ENCODE measurements around the gene TEAD1.
A peak's percentile ranks its signal among the peaks of the same experiment; 100 is the strongest.

TEAD1 gene

DNA sequence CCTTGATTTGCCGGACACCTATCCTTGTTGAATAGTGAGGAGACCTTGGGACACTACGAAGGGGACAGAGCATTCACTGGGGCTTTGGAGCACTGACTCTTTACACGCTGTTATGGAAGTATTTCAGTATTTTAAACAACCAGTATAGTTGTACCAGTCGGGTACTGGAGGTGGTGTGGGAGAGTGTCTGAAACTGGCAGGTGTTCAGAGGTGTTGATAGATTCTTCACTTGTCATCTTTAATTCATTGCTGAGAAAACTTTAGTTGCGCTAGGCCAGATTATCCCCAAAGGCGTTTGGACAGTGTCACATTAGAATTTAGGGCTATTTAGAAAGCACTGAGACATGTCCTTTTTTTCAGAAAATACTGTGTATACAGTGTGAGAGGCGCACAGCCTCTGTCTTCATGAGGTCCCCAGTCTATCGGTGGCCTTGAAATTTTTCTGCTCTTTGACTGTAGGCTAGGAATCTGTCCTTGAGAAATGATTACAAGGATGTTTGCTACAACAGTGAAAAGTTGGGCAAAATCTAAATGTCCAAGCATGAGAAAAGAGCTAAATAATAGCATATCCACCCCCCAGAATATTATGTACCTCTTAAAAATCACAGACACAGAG is 69.7 kb downstream of the TEAD1 start:
- Histone ChIP-seq H3K4me1 (ENCODE audit: insufficient read depth, poor library complexity, severe bottlenecking) (peaks cover 32% of the 10 kb centered on the region), H3K27me3 (ENCODE audit: insufficient read depth, poor library complexity, severe bottlenecking) (no peaks in the 10 kb centered on the region), H3K9me3 (ENCODE audit: severe bottlenecking) (no peaks in the 10 kb centered on the region), H3K36me3 (ENCODE audit: low read depth) (peaks cover 6% of the 10 kb centered on the region; the same call in 1 of the 2 replicates), H3K4me3 (ENCODE audit: severe bottlenecking) (no peak overlapping the region), H3K27ac (ENCODE audit: poor library complexity, severe bottlenecking) (no peak overlapping the region)
- TF ChIP-seq, protein P1, sequence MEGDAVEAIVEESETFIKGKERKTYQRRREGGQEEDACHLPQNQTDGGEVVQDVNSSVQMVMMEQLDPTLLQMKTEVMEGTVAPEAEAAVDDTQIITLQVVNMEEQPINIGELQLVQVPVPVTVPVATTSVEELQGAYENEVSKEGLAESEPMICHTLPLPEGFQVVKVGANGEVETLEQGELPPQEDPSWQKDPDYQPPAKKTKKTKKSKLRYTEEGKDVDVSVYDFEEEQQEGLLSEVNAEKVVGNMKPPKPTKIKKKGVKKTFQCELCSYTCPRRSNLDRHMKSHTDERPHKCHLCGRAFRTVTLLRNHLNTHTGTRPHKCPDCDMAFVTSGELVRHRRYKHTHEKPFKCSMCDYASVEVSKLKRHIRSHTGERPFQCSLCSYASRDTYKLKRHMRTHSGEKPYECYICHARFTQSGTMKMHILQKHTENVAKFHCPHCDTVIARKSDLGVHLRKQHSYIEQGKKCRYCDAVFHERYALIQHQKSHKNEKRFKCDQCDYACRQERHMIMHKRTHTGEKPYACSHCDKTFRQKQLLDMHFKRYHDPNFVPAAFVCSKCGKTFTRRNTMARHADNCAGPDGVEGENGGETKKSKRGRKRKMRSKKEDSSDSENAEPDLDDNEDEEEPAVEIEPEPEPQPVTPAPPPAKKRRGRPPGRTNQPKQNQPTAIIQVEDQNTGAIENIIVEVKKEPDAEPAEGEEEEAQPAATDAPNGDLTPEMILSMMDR (IDR thresholded peaks at IDR 0.05; ENCODE audit: poor library complexity, severe bottlenecking) = no peak
- ATAC-seq (ENCODE audit: low read depth) = no peak
- DNase-seq (ENCODE audit: low spot score) = no peak

DNA sequence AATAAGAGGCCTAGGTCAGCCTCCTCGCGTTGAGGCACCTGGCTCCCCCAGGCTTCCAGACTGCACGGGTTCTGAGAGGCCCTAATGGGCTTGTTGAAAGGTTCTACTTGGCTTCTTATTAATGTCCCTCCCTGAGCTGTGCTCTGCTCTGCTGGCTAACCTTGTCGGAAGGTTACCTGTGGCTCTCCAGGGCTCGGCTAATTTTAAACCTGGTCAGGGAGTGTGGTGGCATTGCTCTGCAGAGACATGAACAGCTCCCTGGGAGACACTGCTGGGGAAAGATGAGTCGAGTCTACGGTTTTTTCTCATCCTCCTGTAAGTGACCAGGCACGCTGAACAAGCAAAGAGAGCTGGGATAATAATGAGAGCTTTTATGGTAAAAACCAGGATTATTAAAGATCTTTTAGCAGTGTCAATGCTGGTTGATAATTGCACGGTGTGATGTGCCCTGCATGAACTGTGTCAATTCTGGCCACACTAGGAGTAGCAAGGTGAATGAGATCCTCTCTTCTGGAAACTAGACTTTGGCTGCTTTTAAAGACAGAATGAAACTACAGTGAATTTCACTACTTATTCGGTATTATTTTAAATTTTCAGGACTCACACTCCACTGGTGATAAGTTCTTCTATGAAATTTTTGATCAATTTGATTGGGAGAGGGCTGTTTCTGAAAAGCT is 70.7 kb downstream of the TEAD1 start:
- TF ChIP-seq, protein P1 (IDR thresholded peaks at IDR 0.05; ENCODE audit: poor library complexity, severe bottlenecking) = no peak

DNA sequence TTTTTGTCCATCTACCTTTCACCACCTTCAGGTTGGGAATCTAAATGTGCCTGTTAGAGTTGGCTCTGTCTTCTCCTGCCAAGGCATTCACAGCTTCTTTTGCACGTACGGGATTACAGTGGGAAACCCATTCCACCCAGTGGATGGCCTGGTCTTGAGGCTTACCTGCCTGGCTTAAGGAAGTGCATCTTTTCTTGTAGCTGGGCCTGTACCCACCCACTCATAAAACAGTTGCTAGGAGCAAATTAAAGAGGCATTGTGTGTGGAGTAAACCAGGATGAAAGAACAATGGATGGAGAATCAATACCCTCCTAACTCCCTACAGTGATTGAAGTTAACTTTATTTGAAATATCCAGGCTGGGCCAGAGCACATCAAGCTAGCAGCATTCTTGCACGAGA is 71.6 kb downstream of the TEAD1 start:
- Histone ChIP-seq H3K27ac (ENCODE audit: poor library complexity, severe bottlenecking) (peak overlapping the region; percentile 45), H3K9me3 (ENCODE audit: severe bottlenecking) (no peaks in the 10 kb centered on the region), H3K4me3 (ENCODE audit: severe bottlenecking) (no peak overlapping the region), H3K36me3 (ENCODE audit: low read depth) (no peaks in the 10 kb centered on the region), H3K27me3 (ENCODE audit: insufficient read depth, poor library complexity, severe bottlenecking) (no peaks in the 10 kb centered on the region), H3K4me1 (ENCODE audit: insufficient read depth, poor library complexity, severe bottlenecking) (peaks cover 45% of the 10 kb centered on the region)
- TF ChIP-seq, protein P1 (IDR thresholded peaks at IDR 0.05; ENCODE audit: poor library complexity, severe bottlenecking) = no peak
- ATAC-seq (ENCODE audit: low read depth) (no peak), DNase-seq (ENCODE audit: low spot score) (no peak)

More for the DNA sequence above, 70.7 kb downstream of the TEAD1 start:
- Histone ChIP-seq H3K4me1 (ENCODE audit: insufficient read depth, poor library complexity, severe bottlenecking) (peaks cover 43% of the 10 kb centered on the region), H3K4me3 (ENCODE audit: severe bottlenecking) (no peak overlapping the region), H3K9me3 (ENCODE audit: severe bottlenecking) (no peaks in the 10 kb centered on the region), H3K27ac (ENCODE audit: poor library complexity, severe bottlenecking) (peak overlapping the region; percentile 45), H3K27me3 (ENCODE audit: insufficient read depth, poor library complexity, severe bottlenecking) (no peaks in the 10 kb centered on the region), H3K36me3 (ENCODE audit: low read depth) (no peaks in the 10 kb centered on the region)
- DNase-seq (ENCODE audit: low spot score) (no peak), ATAC-seq (ENCODE audit: low read depth) (no peak)

DNA sequence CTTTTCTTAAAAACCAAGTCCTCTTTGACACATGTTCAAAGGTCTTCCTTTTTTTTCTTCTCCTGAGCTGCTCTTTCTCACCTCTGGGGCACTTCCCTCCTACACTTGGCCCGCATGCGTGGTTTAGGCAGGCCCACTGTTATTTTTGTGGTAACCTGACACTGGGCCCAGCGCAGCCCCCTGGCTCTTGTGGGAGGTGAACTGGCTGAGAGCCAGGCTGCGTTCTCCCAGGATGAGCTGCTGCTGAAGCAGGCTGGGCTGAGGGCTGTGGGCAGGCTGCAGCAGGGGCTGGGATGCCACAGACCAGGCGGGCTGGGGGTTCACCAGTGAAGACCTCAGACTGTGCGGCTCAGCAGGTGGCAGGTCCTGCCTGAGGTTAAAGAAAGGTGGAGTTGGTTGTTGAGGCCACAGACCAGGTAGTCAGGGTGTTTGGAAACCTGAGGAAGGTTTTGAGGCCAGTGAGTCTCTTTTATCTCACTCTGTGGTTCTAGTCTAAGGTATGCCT is 72.4 kb downstream of the TEAD1 start:
- Histone ChIP-seq H3K9me3 (ENCODE audit: severe bottlenecking) (no peaks in the 10 kb centered on the region), H3K36me3 (ENCODE audit: low read depth) (no peaks in the 10 kb centered on the region), H3K27ac (ENCODE audit: poor library complexity, severe bottlenecking) (peak overlapping the region; percentile 45), H3K27me3 (ENCODE audit: insufficient read depth, poor library complexity, severe bottlenecking) (no peaks in the 10 kb centered on the region), H3K4me3 (ENCODE audit: severe bottlenecking) (no peak overlapping the region), H3K4me1 (ENCODE audit: insufficient read depth, poor library complexity, severe bottlenecking) (peaks cover 48% of the 10 kb centered on the region)
- ATAC-seq (ENCODE audit: low read depth) (peak; percentile 95), DNase-seq (ENCODE audit: low spot score) (peak; percentile 94)
- TF ChIP-seq, protein P1 (IDR thresholded peaks at IDR 0.05; ENCODE audit: poor library complexity, severe bottlenecking) = no peak

DNA sequence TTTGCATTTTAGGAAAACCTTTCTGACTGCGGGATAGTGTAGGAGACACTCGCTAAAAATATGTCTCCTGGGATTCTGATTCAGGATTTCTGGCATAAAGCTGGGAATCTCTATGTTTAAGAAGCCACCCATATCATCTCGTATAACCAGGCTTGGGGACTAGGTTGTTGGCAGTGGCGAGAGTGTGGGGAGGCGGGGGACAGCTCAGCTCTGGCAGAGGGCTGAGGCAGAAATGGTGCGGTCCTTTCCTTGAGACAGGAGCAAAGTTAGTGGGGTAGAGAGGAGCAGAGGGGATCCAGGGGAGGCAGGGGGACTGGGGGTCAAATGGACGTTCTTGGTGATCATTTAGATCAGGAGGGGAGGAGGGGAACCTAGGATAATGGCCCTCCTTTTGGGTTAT is 74.3 kb downstream of the TEAD1 start:
- Histone ChIP-seq H3K27me3 (ENCODE audit: insufficient read depth, poor library complexity, severe bottlenecking) (no peaks in the 10 kb centered on the region), H3K4me1 (ENCODE audit: insufficient read depth, poor library complexity, severe bottlenecking) (peaks cover 55% of the 10 kb centered on the region), H3K4me3 (ENCODE audit: severe bottlenecking) (no peak overlapping the region), H3K27ac (ENCODE audit: poor library complexity, severe bottlenecking) (no peak overlapping the region), H3K9me3 (ENCODE audit: severe bottlenecking) (no peaks in the 10 kb centered on the region), H3K36me3 (ENCODE audit: low read depth) (no peaks in the 10 kb centered on the region)
- ATAC-seq (ENCODE audit: low read depth) (no peak), DNase-seq (ENCODE audit: low spot score) (no peak)
- TF ChIP-seq, protein P1 (IDR thresholded peaks at IDR 0.05; ENCODE audit: poor library complexity, severe bottlenecking) = no peak
